NCI-H2107 treated with DMSO at 0.1 percent for 48 hours (cell line): ENCODE data around the gene ADGRF3.
A peak's percentile ranks its signal among the peaks of the same experiment; 100 is the strongest.
"Not testable (repeated sequence)": the region's sequence is repeated elsewhere in the genome, so short reads cannot be mapped to it uniquely, and the experiment has no call there.

ENCODE experiments used
- DNase-seq: peaks from one replicate; lab custom pipeline; 2025; ENCODE audit not compliant: unreplicated experiment; lab: John Stamatoyannopoulos, UW

Gene ADGRF3

GRCh38 chr2:26318950-26319349, 27.6 kb downstream of the ADGRF3 start:
- DNase-seq, result no peak

- no peak for DNase-seq
These were observed 29.0 kb downstream of the ADGRF3 start for GRCh38 chr2:26317377-26318105.

GRCh38 chr2:26316845-26317244, 29.7 kb downstream of the ADGRF3 start:
- no peak for DNase-seq

GRCh38 chr2:26316041-26316440, 30.5 kb downstream of the ADGRF3 start:
- DNase-seq, result peak; percentile 28

GRCh38 chr2:26314243-26314642, 32.3 kb downstream of the ADGRF3 start:
- no peak for DNase-seq

- DNase-seq, result no peak
These were observed 33.1 kb downstream of the ADGRF3 start for GRCh38 chr2:26313446-26313845.

- no peak for DNase-seq
These were observed 34.1 kb downstream of the ADGRF3 start for GRCh38 chr2:26312471-26312870.

- DNase-seq, result no peak
These were observed 36.7 kb downstream of the ADGRF3 start for GRCh38 chr2:26309921-26310320.

- DNase-seq, result no peak
These were observed 41.0 kb downstream of the ADGRF3 start for GRCh38 chr2:26305540-26305939.

- not testable (repeated sequence) for DNase-seq
These were observed 41.5 kb downstream of the ADGRF3 start for GRCh38 chr2:26305094-26305493.

GRCh38 chr2:26302846-26303245, 43.7 kb downstream of the ADGRF3 start:
- DNase-seq, result no peak

- no peak for DNase-seq
These were observed 46.2 kb downstream of the ADGRF3 start for GRCh38 chr2:26300234-26300925.

- no peak for DNase-seq
These were observed 47.0 kb downstream of the ADGRF3 start for GRCh38 chr2:26299471-26300101.

- DNase-seq, result no peak
These were observed 47.8 kb downstream of the ADGRF3 start for GRCh38 chr2:26298638-26299393.

GRCh38 chr2:26298286-26298637, 48.3 kb downstream of the ADGRF3 start:
- DNase-seq, result no peak

- DNase-seq, result no peak
These were observed 49.5 kb downstream of the ADGRF3 start for GRCh38 chr2:26297061-26297460.

- DNase-seq, result no peak
These were observed 51.1 kb downstream of the ADGRF3 start for GRCh38 chr2:26295511-26295910.

- no peak for DNase-seq
These were observed 53.9 kb downstream of the ADGRF3 start for GRCh38 chr2:26292646-26293045.

GRCh38 chr2:26290001-26290400, 56.6 kb downstream of the ADGRF3 start:
- no peak for DNase-seq

GRCh38 chr2:26285931-26286330, 60.7 kb downstream of the ADGRF3 start:
- DNase-seq, result no peak

GRCh38 chr2:26284132-26284531, 62.5 kb downstream of the ADGRF3 start:
- no peak for DNase-seq

GRCh38 chr2:26283606-26284005, 63.0 kb downstream of the ADGRF3 start:
- DNase-seq, result no peak
